Suppressor macrophage (primary cell): ENCODE results near the gene EPC1.
"Not testable (repeated sequence)": the region's sequence is repeated elsewhere in the genome, so short reads cannot be mapped to it uniquely, and the experiment has no call there.

ENCODE experiments used
- DNase-seq, 4 experiments: peaks; one replicate each; pipeline ENCODE4 v3.0.0-alpha.2; 2020 to 2022

The EPC1 gene

GRCh38 chr10:32372000-32372875 is 25.3 kb upstream of the EPC1 start:
- DNase-seq = no peak

- DNase-seq = no peak
Observed at GRCh38 chr10:32371101-32371500, 24.1 kb upstream of the EPC1 start.

- DNase-seq = peak; percentile 78 to 89 (median 80)
Observed at GRCh38 chr10:32367793-32368453, 21.0 kb upstream of the EPC1 start.

GRCh38 chr10:32366588-32366987 is 19.6 kb upstream of the EPC1 start:
- no peak for DNase-seq

GRCh38 chr10:32366111-32366510 is 19.2 kb upstream of the EPC1 start:
- no peak for DNase-seq

GRCh38 chr10:32365404-32365803 is 18.4 kb upstream of the EPC1 start:
- DNase-seq = not testable (repeated sequence)

GRCh38 chr10:32362571-32362970 is 15.6 kb upstream of the EPC1 start:
- DNase-seq = no peak

- no peak for DNase-seq
Observed at GRCh38 chr10:32360884-32361283, 13.9 kb upstream of the EPC1 start.

- no peak for DNase-seq
Observed at GRCh38 chr10:32360241-32360640, 13.3 kb upstream of the EPC1 start.

GRCh38 chr10:32357056-32357735 is 10.2 kb upstream of the EPC1 start:
- no peak for DNase-seq

- not testable (repeated sequence) for DNase-seq
Observed at GRCh38 chr10:32354690-32355089, 7.7 kb upstream of the EPC1 start.

GRCh38 chr10:32350811-32351350 is 3.9 kb upstream of the EPC1 start:
- no peak for DNase-seq

- no peak for DNase-seq
Observed at GRCh38 chr10:32349968-32350738, 3.2 kb upstream of the EPC1 start.

GRCh38 chr10:32349199-32349585 is 2.2 kb upstream of the EPC1 start:
- DNase-seq = no peak

- DNase-seq = no peak
Observed at GRCh38 chr10:32348297-32349198, 1.6 kb upstream of the EPC1 start.

- no peak for DNase-seq
Observed at GRCh38 chr10:32347363-32348022, 535 bp upstream of the EPC1 start.

- DNase-seq = peak; percentile 97 to 98 (median 98)
Observed at GRCh38 chr10:32346134-32346550, 816 bp downstream of the EPC1 start.

GRCh38 chr10:32341596-32341995 is 5.4 kb downstream of the EPC1 start:
- DNase-seq = no peak

GRCh38 chr10:32340596-32341180 is 6.3 kb downstream of the EPC1 start:
- DNase-seq = no peak

- no peak for DNase-seq
Observed at GRCh38 chr10:32338262-32338661, 8.7 kb downstream of the EPC1 start.
